ENCODE measurements around the gene ACTR6. TPM values are rescaled to one million over a fixed set of nuclear protein-coding genes. Genes with fewer than 3 reads are reported as not detected.

Gene ACTR6
- total and polyA plus RNA-seq, 2 of the 4 experiments (the other 2 are of a cell fraction): 9.7 to 10.2 TPM

DNA sequence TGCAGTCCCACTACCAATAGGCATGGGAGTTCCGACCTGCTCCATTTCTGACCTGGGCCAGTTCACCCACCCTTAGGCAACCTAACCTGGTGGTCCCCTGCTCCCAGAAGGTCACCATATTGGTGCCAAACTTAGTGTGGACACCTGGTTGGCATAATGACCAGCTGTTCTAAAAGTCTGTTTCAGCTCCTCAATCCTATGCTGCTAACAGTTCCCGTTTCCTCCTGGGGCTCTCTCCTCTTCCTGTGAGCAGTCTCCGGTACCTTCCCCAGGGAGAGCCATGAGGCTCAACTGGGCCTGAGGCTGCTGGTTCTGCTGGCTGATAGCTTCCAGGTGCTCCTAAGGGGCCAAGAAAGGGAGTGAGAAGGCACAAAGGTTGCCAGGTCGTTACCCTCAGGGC is 42.1 kb upstream of the ACTR6 start:
- H3K9ac ChIP-seq (ENCODE audit: low read depth, low read length): no peak overlapping the region
- H3K56ac ChIP-seq (ENCODE audit: extremely low read depth, insufficient read depth, low read length): no peak overlapping the region
- H3K79me1 ChIP-seq (ENCODE audit: low read depth in 1 of 2, low read length in 2 of 2): no peaks in the 10 kb centered on the region
- no peak overlapping the region for H2BK120ac ChIP-seq (ENCODE audit: low read depth, low read length)
- 71% methylated on average over 2 of the region's 4 CpGs; no CpG with 5 or more reads in 1 of the 2 experiments for WGBS, 2 experiments (ENCODE audit: extremely low coverage in 2 of 2, insufficient read length in 1 of 2)
- in situ Hi-C loops (cut with MboI; ENCODE audit: low sequenced_read_pairs): no loop called here
- DNase-seq: no peak
- H3K27ac ChIP-seq (ENCODE audit: insufficient read depth, low read length): no peak overlapping the region
- no peaks in the 10 kb centered on the region for H4K20me1 ChIP-seq (ENCODE audit: insufficient read depth, low read length)
- no peaks in the 10 kb centered on the region for H3K36me3 ChIP-seq (ENCODE audit: control insufficient read depth, insufficient read depth, low read length)
- no peak overlapping the region for H4K91ac ChIP-seq (ENCODE audit: insufficient read depth, low read depth, low read length)
- ATAC-seq (ENCODE audit: low read depth): no peak
- H3K23ac ChIP-seq (ENCODE audit: low read depth, low read length): no peak overlapping the region
- intact Hi-C loops (cut with micrococcal nuclease): no loop called here
- no peak overlapping the region for H2AK5ac ChIP-seq (ENCODE audit: low read depth, low read length)
- no peak overlapping the region for H3K4ac ChIP-seq (ENCODE audit: low read depth, low read length)
- no peak overlapping the region for H2AK9ac ChIP-seq (replicated peaks; ENCODE audit: low read depth, low read length, poor library complexity)
- no peak overlapping the region for H2BK20ac ChIP-seq (ENCODE audit: low read depth, low read length)
- H3K9me1 ChIP-seq (ENCODE audit: insufficient read depth, low read length): no peaks in the 10 kb centered on the region
- TF ChIP-seq, protein P1, sequence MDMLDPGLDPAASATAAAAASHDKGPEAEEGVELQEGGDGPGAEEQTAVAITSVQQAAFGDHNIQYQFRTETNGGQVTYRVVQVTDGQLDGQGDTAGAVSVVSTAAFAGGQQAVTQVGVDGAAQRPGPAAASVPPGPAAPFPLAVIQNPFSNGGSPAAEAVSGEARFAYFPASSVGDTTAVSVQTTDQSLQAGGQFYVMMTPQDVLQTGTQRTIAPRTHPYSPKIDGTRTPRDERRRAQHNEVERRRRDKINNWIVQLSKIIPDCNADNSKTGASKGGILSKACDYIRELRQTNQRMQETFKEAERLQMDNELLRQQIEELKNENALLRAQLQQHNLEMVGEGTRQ (IDR thresholded peaks at IDR 0.05; ENCODE audit: low read depth, low read length): no peak
- TF ChIP-seq POLR2A (IDR thresholded peaks at IDR 0.05; ENCODE audit: low read depth, low read length): no peak
- TF ChIP-seq MAZ (IDR thresholded peaks at IDR 0.05; ENCODE audit: borderline replicate concordance, low read depth, low read length): no peak
- TF ChIP-seq BHLHE40 (IDR thresholded peaks at IDR 0.05; ENCODE audit: low read depth, low read length): no peak
- TF ChIP-seq RCOR1 (IDR thresholded peaks at IDR 0.05; ENCODE audit: insufficient replicate concordance, low read length): no peak
- TF ChIP-seq, protein P2, sequence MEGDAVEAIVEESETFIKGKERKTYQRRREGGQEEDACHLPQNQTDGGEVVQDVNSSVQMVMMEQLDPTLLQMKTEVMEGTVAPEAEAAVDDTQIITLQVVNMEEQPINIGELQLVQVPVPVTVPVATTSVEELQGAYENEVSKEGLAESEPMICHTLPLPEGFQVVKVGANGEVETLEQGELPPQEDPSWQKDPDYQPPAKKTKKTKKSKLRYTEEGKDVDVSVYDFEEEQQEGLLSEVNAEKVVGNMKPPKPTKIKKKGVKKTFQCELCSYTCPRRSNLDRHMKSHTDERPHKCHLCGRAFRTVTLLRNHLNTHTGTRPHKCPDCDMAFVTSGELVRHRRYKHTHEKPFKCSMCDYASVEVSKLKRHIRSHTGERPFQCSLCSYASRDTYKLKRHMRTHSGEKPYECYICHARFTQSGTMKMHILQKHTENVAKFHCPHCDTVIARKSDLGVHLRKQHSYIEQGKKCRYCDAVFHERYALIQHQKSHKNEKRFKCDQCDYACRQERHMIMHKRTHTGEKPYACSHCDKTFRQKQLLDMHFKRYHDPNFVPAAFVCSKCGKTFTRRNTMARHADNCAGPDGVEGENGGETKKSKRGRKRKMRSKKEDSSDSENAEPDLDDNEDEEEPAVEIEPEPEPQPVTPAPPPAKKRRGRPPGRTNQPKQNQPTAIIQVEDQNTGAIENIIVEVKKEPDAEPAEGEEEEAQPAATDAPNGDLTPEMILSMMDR (conservative IDR thresholded peaks at IDR 0.05; ENCODE audit: low read depth, low read length): no peak
- no peak for TF ChIP-seq CHD1 (IDR thresholded peaks at IDR 0.05; ENCODE audit: low read depth, low read length)
- TF ChIP-seq MXI1 (IDR thresholded peaks at IDR 0.05; ENCODE audit: borderline replicate concordance, low read depth, low read length): no peak
- TF ChIP-seq RAD21 (IDR thresholded peaks at IDR 0.05; ENCODE audit: low read length): no peak
- TF ChIP-seq RFX5 (IDR thresholded peaks at IDR 0.05; ENCODE audit: low read depth, low read length): no peak
- TF ChIP-seq FOS (IDR thresholded peaks at IDR 0.05; ENCODE audit: low read depth, low read length): no peak
- TF ChIP-seq SMC3 (IDR thresholded peaks at IDR 0.05; ENCODE audit: low read depth, low read length): no peak
- H4K5ac ChIP-seq (ENCODE audit: low read depth, low read length): no peak overlapping the region
- H4K8ac ChIP-seq (ENCODE audit: low read depth in 2 of 2, low read length in 2 of 2): no peak overlapping the region
- dilution Hi-C loops (cut with HindIII; ENCODE audit: low sequenced_read_pairs, unreplicated experiment): no loop called here
- ChIA-PET CTCF (no interaction called here), POLR2A (ENCODE audit: unreplicated experiment) (no interaction called here)
- no peak overlapping the region for H3K14ac ChIP-seq (replicated peaks; ENCODE audit: low read depth, low read length)
- no peak overlapping the region for H3K4me2 ChIP-seq (ENCODE audit: low read depth, low read length)
- no peak overlapping the region for H3K18ac ChIP-seq (ENCODE audit: low read depth, low read length)
- no peak overlapping the region for H2AFZ ChIP-seq (replicated peaks; ENCODE audit: low read length, poor library complexity)
- H3K9me3 ChIP-seq (ENCODE audit: control insufficient read depth, insufficient read depth, low read length): no peaks in the 10 kb centered on the region
- BruUV-seq (replicated peaks): no TSS peak
- no peak overlapping the region for H3K4me3 ChIP-seq (ENCODE audit: insufficient read depth, low read depth, low read length)
- no peaks in the 10 kb centered on the region for H3K4me1 ChIP-seq (ENCODE audit: control insufficient read depth, insufficient read depth, low read length)
- no peak overlapping the region for H2BK15ac ChIP-seq (ENCODE audit: low read depth, low read length)
- peaks cover 8% of the 10 kb centered on the region; the same call in 1 of the 2 replicates for H3K27me3 ChIP-seq (ENCODE audit: control insufficient read depth, insufficient read depth, low read length)
- no peak overlapping the region for H2BK5ac ChIP-seq (ENCODE audit: low read depth, low read length, poor library complexity, severe bottlenecking)

Measured in IMR-90 (cell line).